NCI-H2171 treated with DMSO at 0.1 percent for 48 hours (cell line): ENCODE results near the gene FAM13B.

Experiments
- DNase-seq: peaks from one replicate; lab custom pipeline; 2025; lab: John Stamatoyannopoulos, UW

FAM13B gene

GRCh38 chr5:137894586-137894985, 138.3 kb downstream of the FAM13B start:
- DNase-seq: no peak

GRCh38 chr5:137891849-137892248, 141.0 kb downstream of the FAM13B start:
- DNase-seq: no peak

- DNase-seq: no peak
Observed at GRCh38 chr5:137890845-137891244, 142.0 kb downstream of the FAM13B start.

DNA sequence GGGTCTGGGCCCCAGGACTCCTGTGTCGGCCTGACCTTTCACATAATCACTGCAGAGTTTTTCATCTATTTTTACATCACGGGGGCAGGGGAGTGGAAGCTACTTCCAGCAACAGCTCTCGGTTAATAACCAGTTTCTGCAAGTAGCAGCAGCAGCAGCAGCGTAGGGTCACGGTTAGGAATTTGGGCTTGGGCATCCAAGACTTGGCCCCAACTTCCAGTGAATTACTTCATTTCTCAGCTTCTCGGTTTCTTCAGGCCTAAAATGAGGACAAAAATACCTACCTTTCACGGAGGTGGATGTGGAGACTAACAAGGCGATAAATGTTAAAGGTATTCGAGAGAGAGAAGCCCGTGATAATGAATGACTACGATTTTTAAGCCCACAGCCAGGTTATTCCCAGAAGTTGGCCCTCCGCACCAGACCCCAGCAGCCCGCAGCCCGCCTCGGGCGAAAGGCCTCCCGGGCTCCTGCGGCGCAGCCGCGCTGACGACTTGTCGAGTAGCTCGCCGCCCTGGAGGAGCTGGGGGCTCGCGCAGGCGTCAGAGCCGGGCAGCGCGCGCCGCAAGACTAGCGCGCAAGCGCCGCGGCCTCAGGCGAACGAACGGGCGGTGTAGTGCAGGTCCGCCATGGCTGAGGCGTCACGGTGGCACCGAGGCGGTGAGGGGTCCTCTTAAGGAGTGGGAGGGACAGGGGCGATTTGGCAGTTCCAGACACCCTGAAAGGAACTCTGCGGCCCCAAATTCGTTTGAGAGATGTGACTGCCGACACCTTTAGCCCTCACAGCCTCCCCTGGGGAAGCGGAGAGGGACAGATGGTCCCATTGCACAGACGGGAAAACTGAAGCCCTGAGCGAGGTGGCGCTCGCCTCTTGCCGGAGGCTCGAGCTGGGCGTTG, 143.8 kb downstream of the FAM13B start, which contains the start of gene PKD2L2:
TSS of gene PKD2L2 (plus strand) at position 595 of the 897 bp plus-strand sequence. CDS start at position 630, 35 bp downstream.
- DNase-seq: no peak

- DNase-seq: no peak
Observed at GRCh38 chr5:137888466-137888862, 144.4 kb downstream of the FAM13B start.
